ENCODE measurements around the gene TSPAN19.

TSPAN19 gene

DNA sequence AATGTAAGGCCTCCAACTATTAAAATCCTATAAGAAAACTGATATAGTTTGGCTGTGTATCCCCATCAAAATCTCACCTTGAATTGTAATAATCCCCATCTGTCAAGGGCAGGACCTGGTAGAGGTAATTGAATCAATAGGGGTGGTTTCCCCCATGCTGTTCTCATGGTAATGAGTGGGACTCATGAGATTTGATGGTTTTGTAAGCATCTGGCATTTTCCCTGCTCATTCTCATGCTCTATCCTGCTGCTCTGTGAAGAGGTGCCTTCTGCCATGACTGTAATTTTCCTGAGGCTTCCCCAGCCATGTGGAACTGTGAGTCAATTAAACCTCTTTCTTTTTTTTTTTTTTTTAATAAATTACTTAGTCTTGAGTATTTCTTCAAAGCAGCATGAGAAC is 31.9 kb downstream of the TSPAN19 start:
- TF ChIP-seq, protein P1, sequence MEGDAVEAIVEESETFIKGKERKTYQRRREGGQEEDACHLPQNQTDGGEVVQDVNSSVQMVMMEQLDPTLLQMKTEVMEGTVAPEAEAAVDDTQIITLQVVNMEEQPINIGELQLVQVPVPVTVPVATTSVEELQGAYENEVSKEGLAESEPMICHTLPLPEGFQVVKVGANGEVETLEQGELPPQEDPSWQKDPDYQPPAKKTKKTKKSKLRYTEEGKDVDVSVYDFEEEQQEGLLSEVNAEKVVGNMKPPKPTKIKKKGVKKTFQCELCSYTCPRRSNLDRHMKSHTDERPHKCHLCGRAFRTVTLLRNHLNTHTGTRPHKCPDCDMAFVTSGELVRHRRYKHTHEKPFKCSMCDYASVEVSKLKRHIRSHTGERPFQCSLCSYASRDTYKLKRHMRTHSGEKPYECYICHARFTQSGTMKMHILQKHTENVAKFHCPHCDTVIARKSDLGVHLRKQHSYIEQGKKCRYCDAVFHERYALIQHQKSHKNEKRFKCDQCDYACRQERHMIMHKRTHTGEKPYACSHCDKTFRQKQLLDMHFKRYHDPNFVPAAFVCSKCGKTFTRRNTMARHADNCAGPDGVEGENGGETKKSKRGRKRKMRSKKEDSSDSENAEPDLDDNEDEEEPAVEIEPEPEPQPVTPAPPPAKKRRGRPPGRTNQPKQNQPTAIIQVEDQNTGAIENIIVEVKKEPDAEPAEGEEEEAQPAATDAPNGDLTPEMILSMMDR (IDR thresholded peaks at IDR 0.05; ENCODE audit: low read depth, low read length, missing control alignments) = no peak
- H3K4me3 ChIP-seq (replicated peaks; ENCODE audit: low read depth, low read length) = no peak overlapping the region
- DNase-seq (ENCODE audit: extremely low read depth, low read depth) = no peak

DNA sequence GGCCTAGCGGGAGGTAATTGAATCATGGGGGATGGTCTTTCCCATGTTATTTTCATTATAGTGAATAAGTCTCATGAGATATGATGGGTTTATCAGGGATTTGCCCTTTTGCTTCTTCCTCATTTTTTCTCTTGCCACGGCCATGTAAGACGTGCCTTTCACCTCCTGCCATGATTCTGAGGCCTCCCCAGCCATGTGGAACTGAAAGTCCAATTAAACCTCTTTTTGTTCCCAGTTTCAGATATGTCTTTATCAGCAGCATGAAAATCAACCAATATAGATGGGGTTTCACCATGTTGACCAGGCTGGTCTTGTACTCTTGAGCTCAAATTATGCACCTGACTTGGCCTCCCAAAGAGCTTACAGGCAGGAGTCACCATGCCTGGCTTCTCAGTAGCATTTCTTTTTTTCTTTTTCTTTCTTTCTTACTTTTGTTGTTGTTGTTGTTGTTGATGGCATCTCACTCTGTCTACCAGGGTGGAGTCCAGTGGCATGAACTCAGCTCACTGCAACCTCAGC is 33.2 kb downstream of the TSPAN19 start:
- no peak overlapping the region for H3K4me3 ChIP-seq (replicated peaks; ENCODE audit: low read depth, low read length)
- DNase-seq (ENCODE audit: extremely low read depth, low read depth) = no peak
- TF ChIP-seq, protein P1 (IDR thresholded peaks at IDR 0.05; ENCODE audit: low read depth, low read length, missing control alignments) = no peak

DNA sequence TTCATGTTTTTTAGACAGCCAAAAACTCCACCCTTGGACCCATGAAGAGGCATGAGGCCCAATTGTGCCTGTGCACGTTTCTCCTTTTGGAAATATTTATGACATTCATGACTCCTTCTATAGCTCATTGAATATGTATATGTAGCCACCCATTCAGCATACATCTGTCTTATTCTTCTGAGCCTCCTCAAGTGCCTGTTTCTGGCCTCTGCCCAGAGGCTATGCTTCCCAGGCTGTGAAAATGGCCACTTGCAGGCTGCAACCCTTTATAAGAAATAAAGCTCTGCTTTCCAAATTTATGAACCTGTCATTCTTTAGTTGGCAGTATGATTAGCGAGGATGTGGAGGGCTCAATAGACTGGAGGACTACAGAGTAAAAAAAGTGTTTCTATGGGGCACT is 35.3 kb downstream of the TSPAN19 start:
- TF ChIP-seq, protein P1 (IDR thresholded peaks at IDR 0.05; ENCODE audit: low read depth, low read length, missing control alignments) = no peak
- H3K4me3 ChIP-seq (replicated peaks; ENCODE audit: low read depth, low read length) = no peak overlapping the region
- DNase-seq (ENCODE audit: extremely low read depth, low read depth) = no peak

GRCh38 chr12:84998341-84998740 is 37.7 kb downstream of the TSPAN19 start:
- no peak for DNase-seq (ENCODE audit: extremely low read depth, low read depth)
- no peak overlapping the region for H3K4me3 ChIP-seq (replicated peaks; ENCODE audit: low read depth, low read length)
- TF ChIP-seq, protein P1 (IDR thresholded peaks at IDR 0.05; ENCODE audit: low read depth, low read length, missing control alignments) = no peak

GRCh38 chr12:84996759-84997158 is 39.3 kb downstream of the TSPAN19 start:
- no peak overlapping the region for H3K4me3 ChIP-seq (replicated peaks; ENCODE audit: low read depth, low read length)
- no peak for DNase-seq (ENCODE audit: extremely low read depth, low read depth)
- TF ChIP-seq, protein P1 (IDR thresholded peaks at IDR 0.05; ENCODE audit: low read depth, low read length, missing control alignments) = no peak

GRCh38 chr12:84995641-84996040 is 40.4 kb downstream of the TSPAN19 start:
- H3K4me3 ChIP-seq (replicated peaks; ENCODE audit: low read depth, low read length) = no peak overlapping the region
- no peak for DNase-seq (ENCODE audit: extremely low read depth, low read depth)
- TF ChIP-seq, protein P1 (IDR thresholded peaks at IDR 0.05; ENCODE audit: low read depth, low read length, missing control alignments) = no peak

- TF ChIP-seq, protein P1 (IDR thresholded peaks at IDR 0.05; ENCODE audit: low read depth, low read length, missing control alignments) = no peak
- no peak for DNase-seq (ENCODE audit: extremely low read depth, low read depth)
Observed at GRCh38 chr12:84994426-84994825, 41.7 kb downstream of the TSPAN19 start.

More at GRCh38 chr12:84994426-84994825, 41.7 kb downstream of the TSPAN19 start:
- H3K4me3 ChIP-seq (replicated peaks; ENCODE audit: low read depth, low read length) = no peak overlapping the region

Data from HFF-Myc (cell line).